Body of pancreas (tissue), 4 donors: ENCODE results near the gene PPP2R5C.

Experiments used
- CTCF ChIP-seq, 7 experiments: fragments of 450-650 bp in 4 of 7; fragments of 200-600 bp in 3 of 7; sonication (generic) in 3 of 7; IDR thresholded peaks; one replicate each; pipeline ENCODE4 v1.5.1; 2016 to 2019; ENCODE audit warnings: antibody characterized with exemption in 7 of 7
- POLR2A ChIP-seq, 3 donors: fragments of 450-650 bp; IDR thresholded peaks; one replicate each; pipeline ENCODE4 v1.6.1; 2016; ENCODE audit warnings: antibody characterized with exemption in 3 of 3, mild to moderate bottlenecking in 2 of 3

- TF ChIP-seq CTCF (IDR thresholded peaks at IDR 0.05) (no peak), POLR2A (IDR thresholded peaks at IDR 0.05) (no peak)
Observed at GRCh38 chr14:101758913-101759593, 2.5 kb upstream of the PPP2R5C start.
